Common myeloid progenitor, CD34-positive (primary cell): Measurements from ENCODE around the gene DENND1A.

Experiments used
- CTCF ChIA-PET: fragments of 350-600 bp; sonication (Branson Sonifier 250); formaldehyde crosslinking; loops from one replicate; lab custom pipeline; 2021; ENCODE audit warnings: antibody characterized with exemption; lab: Charles Lee
- POLR2A ChIA-PET: fragments of 350-600 bp; sonication (Branson Sonifier 250); formaldehyde crosslinking; loops from one replicate; lab custom pipeline; 2021; ENCODE audit warnings: antibody characterized with exemption; lab: Charles Lee
- DNase-seq, 3 donors: peaks; one replicate each; pipeline versions ENCODE4 v3.0.0 to v3.0.0-alpha.2; 2013
- H3K27ac ChIP-seq, 2 experiments: 1 replicate in 1 of 2; 2 replicates in 1 of 2; pipeline ENCODE4 v1.7.0; 2013; ENCODE audit warnings: inconsistent platforms in 2 of 2, low read length in 2 of 2, mild to moderate bottlenecking in 2 of 2, low read depth in 1 of 2, moderate library complexity in 1 of 2; ENCODE audit not compliant: severe bottlenecking in 2 of 2, insufficient read depth in 1 of 2, poor library complexity in 1 of 2
- H3K27me3 ChIP-seq, 5 experiments: replicated peaks in 2 of 5; 1 replicate in 3 of 5; 2 replicates in 2 of 5; pipeline versions ENCODE4 v1.6.1 to v1.7.0; 2013; ENCODE audit warnings: low read length in 4 of 5, mild to moderate bottlenecking in 2 of 5, moderate library complexity in 2 of 5, inconsistent platforms in 1 of 5; ENCODE audit not compliant: insufficient read depth in 5 of 5, control insufficient read depth in 4 of 5
- H3K36me3 ChIP-seq, 4 experiments: 1 replicate in 2 of 4; 2 replicates in 2 of 4; pipeline versions ENCODE4 v1.6.1 to v1.7.0; 2013; ENCODE audit warnings: low read length in 3 of 4, control low read depth in 1 of 4, mild to moderate bottlenecking in 1 of 4; ENCODE audit not compliant: control insufficient read depth in 4 of 4, insufficient read depth in 4 of 4
- H3K4me1 ChIP-seq, 4 experiments: 1 replicate in 3 of 4; 2 replicates in 1 of 4; pipeline versions ENCODE4 v1.6.1 to v1.7.1; 2013; ENCODE audit warnings: low read length in 3 of 4, mild to moderate bottlenecking in 3 of 4, control low read depth in 1 of 4, inconsistent platforms in 1 of 4, moderate library complexity in 1 of 4; ENCODE audit not compliant: control insufficient read depth in 4 of 4, insufficient read depth in 4 of 4; ENCODE audit errors: control extremely low read depth in 1 of 4
- H3K4me3 ChIP-seq, 7 experiments: 1 replicate in 4 of 7; 2 replicates in 3 of 7; pipeline versions ENCODE4 v1.5.1 to v1.7.0; 2013; ENCODE audit warnings: mild to moderate bottlenecking in 7 of 7, low read length in 6 of 7, moderate library complexity in 6 of 7, inconsistent platforms in 2 of 7, low read depth in 2 of 7, control low read depth in 1 of 7; ENCODE audit not compliant: insufficient read depth in 4 of 7, control insufficient read depth in 1 of 7; ENCODE audit errors: extremely low read depth in 1 of 7
- H3K9me3 ChIP-seq, 5 experiments: 1 replicate in 4 of 5; 2 replicates in 1 of 5; pipeline versions ENCODE4 v1.6.1 to v1.7.1; 2013; ENCODE audit warnings: low read length in 4 of 5, mild to moderate bottlenecking in 2 of 5, inconsistent platforms in 1 of 5, low read depth in 1 of 5, moderate library complexity in 1 of 5; ENCODE audit not compliant: control insufficient read depth in 4 of 5, insufficient read depth in 2 of 5; ENCODE audit errors: control extremely low read depth in 1 of 5
- WGBS: methylation state at CpG from one replicate; pipeline ENCODE4 v1.1.5; 2013; ENCODE audit not compliant: insufficient coverage; 5-methylcytosine and 5-hydroxymethylcytosine counted together

Gene DENND1A

GRCh38 chr9:123422635-123423310, 507.2 kb downstream of the DENND1A start:
- POLR2A ChIA-PET, result no interaction called here
- no peak overlapping the region for H3K4me3 ChIP-seq
- H3K36me3 ChIP-seq, result peaks cover 0 to 33% (median 6%) of the 10 kb centered on the region in 4 experiments
- no peak overlapping the region for H3K27ac ChIP-seq
- 99% methylated on average over 19 of the region's 21 CpGs for whole genome bisulfite sequencing
- H3K9me3 ChIP-seq, result no peaks in the 10 kb centered on the region
- CTCF ChIA-PET, result no interaction called here
- no peak for DNase-seq
- H3K4me1 ChIP-seq, result peaks cover 0 to 7% (median 5%) of the 10 kb centered on the region in 4 experiments
- peaks cover 0 to 19% (median 2%) of the 10 kb centered on the region in 5 experiments for H3K27me3 ChIP-seq

DNA sequence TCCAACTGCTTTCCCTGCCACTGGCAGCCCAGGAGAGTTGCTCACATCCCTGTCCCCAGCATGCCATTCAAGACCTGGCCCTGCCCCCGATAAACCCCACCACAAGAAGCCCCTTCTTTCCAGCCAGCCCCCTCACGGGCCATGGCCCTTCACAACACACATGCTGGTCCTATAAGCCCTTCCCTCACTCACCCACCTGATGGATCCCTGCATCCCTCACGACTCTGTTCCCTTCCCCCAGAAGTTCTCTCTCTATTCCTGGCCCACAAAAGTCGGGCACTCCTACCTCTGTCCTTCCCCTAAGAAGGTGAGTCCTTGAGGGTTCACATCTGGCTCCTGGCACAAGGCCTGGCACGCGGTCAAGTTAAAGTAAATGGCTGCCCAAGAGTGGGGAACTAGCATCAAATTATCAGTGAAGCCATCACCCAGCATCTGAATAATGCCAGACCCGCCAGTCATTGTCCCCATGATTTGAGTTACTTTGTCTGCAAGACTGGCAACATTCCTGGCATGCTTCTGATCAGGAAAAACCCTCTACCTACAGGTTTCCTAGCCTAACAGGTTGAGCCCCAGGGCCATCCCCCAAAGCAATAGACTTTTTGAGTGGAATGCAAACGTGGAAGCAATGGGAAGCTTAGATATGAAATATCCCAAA, 508.0 kb downstream of the DENND1A start:
- Histone ChIP-seq H3K4me1 (peaks cover 0 to 7% (median 5%) of the 10 kb centered on the region in 4 experiments), H3K27ac (no peak overlapping the region), H3K9me3 (no peaks in the 10 kb centered on the region), H3K36me3 (peaks cover 0 to 28% (median 5%) of the 10 kb centered on the region in 4 experiments), H3K27me3 (peaks cover 0 to 19% (median 2%) of the 10 kb centered on the region in 5 experiments), H3K4me3 (no peak overlapping the region)
- 98% methylated on average over 6 of the region's 8 CpGs for WGBS
- POLR2A ChIA-PET, result no interaction called here
- CTCF ChIA-PET, result no interaction called here
- DNase-seq, result no peak

DNA sequence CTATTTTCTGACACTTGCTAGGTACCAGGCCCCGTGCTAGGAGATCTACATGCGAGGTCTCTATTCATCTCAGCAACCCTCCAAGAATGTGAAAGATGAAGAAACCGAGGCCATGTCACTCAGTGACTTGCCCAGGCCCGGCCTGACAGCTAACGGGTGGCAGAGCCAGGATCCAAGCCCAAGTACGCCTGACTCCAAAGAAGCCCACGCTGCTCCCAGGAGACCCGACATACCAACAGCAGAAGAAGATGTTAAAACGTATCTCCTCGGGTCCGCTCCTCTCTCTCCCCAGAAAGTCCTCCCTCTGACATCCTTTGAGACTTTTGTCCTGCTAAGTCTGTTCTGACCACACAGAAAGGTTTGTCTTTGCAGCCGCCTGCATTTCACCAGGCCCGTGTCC, 508.7 kb downstream of the DENND1A start:
- Histone ChIP-seq H3K27me3 (peaks cover 0 to 19% (median 2%) of the 10 kb centered on the region in 5 experiments), H3K9me3 (no peaks in the 10 kb centered on the region), H3K4me3 (no peak overlapping the region), H3K36me3 (peaks cover 0 to 28% (median 6%) of the 10 kb centered on the region in 4 experiments), H3K27ac (no peak overlapping the region), H3K4me1 (peaks cover 0 to 7% (median 5%) of the 10 kb centered on the region in 4 experiments)
- ChIA-PET CTCF (no interaction called here), POLR2A (no interaction called here)
- WGBS, result 99% methylated on average over 13 of the region's 13 CpGs
- no peak for DNase-seq

GRCh38 chr9:123420592-123421111, 509.3 kb downstream of the DENND1A start:
- H3K27me3 ChIP-seq, result peaks cover 0 to 19% (median 2%) of the 10 kb centered on the region in 5 experiments
- peak; percentile 11 to 48 (median 44) for DNase-seq
- CTCF ChIA-PET, result no interaction called here
- POLR2A ChIA-PET, result no interaction called here
- peaks cover 0 to 25% (median 5%) of the 10 kb centered on the region in 4 experiments for H3K36me3 ChIP-seq
- no peak overlapping the region for H3K27ac ChIP-seq
- H3K4me3 ChIP-seq, result no peak overlapping the region
- no peaks in the 10 kb centered on the region for H3K9me3 ChIP-seq
- H3K4me1 ChIP-seq, result peaks cover 0 to 7% (median 5%) of the 10 kb centered on the region in 4 experiments
- WGBS, result 44% methylated on average over 14 of the region's 17 CpGs

DNA sequence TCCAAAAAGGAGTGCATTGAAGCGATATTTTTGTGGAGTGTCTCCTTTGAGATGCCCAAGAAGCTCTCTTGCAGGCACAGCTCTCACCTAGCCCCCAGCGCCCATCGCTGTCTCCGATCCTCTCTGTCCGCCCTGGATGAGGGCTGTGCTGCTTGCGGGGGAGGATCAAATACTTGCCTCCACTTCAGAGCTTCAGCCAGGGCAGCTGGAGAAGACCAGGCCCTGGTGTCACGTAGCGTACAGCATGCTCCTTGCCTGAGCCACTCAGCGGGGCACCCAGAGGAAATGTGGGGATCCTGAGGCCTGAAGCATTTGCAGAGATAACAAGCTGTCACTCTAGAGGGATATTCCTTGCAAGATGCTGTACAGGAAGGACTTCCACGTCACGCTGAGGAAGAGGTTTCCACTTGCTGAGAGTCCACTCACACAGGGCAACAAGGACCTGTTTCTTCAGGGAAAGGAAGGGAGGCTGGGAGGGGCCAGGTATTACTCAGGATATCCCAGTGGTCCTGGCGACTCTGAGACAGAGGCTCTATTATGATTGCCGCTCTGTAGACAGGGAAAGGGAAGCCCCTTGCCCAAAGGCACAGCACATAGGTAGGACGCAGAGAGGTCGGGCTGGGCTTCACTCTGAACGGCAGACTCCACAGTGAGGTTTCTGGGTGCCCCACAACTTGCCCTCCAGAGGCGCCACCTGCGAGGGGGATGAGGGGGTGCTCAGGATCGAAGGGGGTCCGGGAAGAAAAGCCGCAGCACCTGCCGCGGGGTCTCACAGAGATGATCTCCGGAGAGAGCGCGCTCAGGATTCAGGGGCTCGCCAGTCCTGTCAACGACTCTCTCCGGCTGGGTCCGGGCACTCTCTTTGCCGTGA, 510.0 kb downstream of the DENND1A start:
- H3K27ac ChIP-seq, result no peak overlapping the region
- CTCF ChIA-PET, result no interaction called here
- H3K4me3 ChIP-seq, result no peak overlapping the region
- no peaks in the 10 kb centered on the region for H3K9me3 ChIP-seq
- no peak for DNase-seq
- peaks cover 0 to 7% (median 5%) of the 10 kb centered on the region in 4 experiments for H3K4me1 ChIP-seq
- WGBS, result 89% methylated on average over 31 of the region's 31 CpGs
- POLR2A ChIA-PET, result no interaction called here
- peaks cover 0 to 19% (median 2%) of the 10 kb centered on the region in 5 experiments for H3K27me3 ChIP-seq
- H3K36me3 ChIP-seq, result peaks cover 0 to 25% (median 5%) of the 10 kb centered on the region in 4 experiments

DNA sequence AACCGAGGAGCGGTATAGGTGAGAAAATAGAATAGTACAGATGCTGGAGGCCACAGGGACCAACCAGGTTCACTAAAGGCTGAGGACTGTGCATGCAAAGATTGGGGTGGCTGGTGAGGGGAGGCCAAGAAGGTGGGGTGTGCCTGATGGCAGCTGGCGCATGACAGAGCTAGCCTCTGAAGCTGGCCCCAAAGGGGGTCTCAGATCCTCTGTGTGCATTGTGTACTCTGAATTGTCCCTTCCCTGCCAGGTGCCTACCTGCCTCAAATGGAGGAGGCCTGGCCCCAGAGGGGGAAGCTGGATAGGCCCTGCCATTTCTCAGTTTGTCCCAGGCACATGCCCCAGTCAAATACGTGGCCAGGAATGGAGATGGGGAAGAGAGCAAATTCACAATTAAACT, 510.8 kb downstream of the DENND1A start:
- no peaks in the 10 kb centered on the region for H3K9me3 ChIP-seq
- peaks cover 0 to 7% (median 5%) of the 10 kb centered on the region in 4 experiments for H3K4me1 ChIP-seq
- ChIA-PET CTCF (no interaction called here), POLR2A (no interaction called here)
- peaks cover 0 to 19% (median 2%) of the 10 kb centered on the region in 5 experiments for H3K27me3 ChIP-seq
- H3K36me3 ChIP-seq, result peaks cover 0 to 25% (median 5%) of the 10 kb centered on the region in 4 experiments
- WGBS, result 90% methylated on average over 3 of the region's 4 CpGs
- H3K27ac ChIP-seq, result no peak overlapping the region
- no peak overlapping the region for H3K4me3 ChIP-seq
- DNase-seq, result no peak
